Neural progenitor cell (in vitro differentiated cells): Measurements from ENCODE around the gene FGFR3.

Experiments
- EZH2 ChIP-seq: fragments of 200-600 bp; sonication (generic); IDR thresholded peaks from 2 replicates; pipeline ENCODE4 v1.6.1; 2017; ENCODE audit warnings: antibody characterized with exemption, mild to moderate bottlenecking, moderate library complexity
- TF ChIP-seq, protein P1 (sequence below): fragments of 200-600 bp; sonication (generic); IDR thresholded peaks from 2 replicates; pipeline ENCODE4 v1.5.1; 2017; ENCODE audit warnings: antibody characterized with exemption, mild to moderate bottlenecking

DNA sequence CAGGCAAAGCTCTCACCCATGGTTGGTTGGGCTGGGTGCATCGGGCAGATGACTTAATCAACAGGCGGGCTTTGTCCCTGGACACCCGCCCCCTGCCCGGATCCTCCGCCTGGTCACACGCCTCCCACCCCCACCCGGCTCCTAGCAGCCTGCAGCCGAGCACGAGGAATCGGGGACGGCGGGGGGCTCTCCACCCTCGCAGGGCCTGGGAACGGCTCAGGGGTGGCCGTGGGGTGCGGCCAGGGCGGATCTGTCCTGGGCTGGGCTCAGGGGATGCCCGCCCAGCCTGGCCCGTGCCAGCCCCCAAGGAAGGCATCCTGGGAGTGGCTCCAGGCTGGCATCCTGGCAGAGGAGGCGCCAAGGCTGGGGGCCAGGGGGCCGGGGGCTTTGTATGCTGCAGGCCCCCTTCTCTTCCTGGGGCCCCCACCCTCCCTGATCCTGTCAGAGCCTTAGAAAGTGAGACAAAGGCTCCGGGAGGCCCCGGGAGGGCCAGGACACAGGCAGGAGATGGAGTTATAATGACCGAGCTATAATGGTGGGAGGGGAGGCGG lies 32.5 kb upstream of the FGFR3 start:
- TF ChIP-seq, protein P1, sequence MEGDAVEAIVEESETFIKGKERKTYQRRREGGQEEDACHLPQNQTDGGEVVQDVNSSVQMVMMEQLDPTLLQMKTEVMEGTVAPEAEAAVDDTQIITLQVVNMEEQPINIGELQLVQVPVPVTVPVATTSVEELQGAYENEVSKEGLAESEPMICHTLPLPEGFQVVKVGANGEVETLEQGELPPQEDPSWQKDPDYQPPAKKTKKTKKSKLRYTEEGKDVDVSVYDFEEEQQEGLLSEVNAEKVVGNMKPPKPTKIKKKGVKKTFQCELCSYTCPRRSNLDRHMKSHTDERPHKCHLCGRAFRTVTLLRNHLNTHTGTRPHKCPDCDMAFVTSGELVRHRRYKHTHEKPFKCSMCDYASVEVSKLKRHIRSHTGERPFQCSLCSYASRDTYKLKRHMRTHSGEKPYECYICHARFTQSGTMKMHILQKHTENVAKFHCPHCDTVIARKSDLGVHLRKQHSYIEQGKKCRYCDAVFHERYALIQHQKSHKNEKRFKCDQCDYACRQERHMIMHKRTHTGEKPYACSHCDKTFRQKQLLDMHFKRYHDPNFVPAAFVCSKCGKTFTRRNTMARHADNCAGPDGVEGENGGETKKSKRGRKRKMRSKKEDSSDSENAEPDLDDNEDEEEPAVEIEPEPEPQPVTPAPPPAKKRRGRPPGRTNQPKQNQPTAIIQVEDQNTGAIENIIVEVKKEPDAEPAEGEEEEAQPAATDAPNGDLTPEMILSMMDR: no peak
- TF ChIP-seq EZH2: no peak
